Activated CD4-positive, CD25-positive, alpha-beta regulatory T cell treated with anti-CD3 and anti-CD28 coated beads, Interleukin-2, amount 50 U/mL, for 24 hours (primary cell): ENCODE data around the gene BTNL2.
"Not testable (repeated sequence)": the region's sequence is repeated elsewhere in the genome, so short reads cannot be mapped to it uniquely, and the experiment has no call there.

Source experiments
- ATAC-seq, 2 donors: fragments of 150-1000 bp; cut with Tn5 transposase; one replicate each; pipeline ENCODE4 v1.10.0; 2021; ENCODE audit warnings: mild to moderate bottlenecking in 1 of 2, moderate library complexity in 1 of 2

The BTNL2 gene, protein sequence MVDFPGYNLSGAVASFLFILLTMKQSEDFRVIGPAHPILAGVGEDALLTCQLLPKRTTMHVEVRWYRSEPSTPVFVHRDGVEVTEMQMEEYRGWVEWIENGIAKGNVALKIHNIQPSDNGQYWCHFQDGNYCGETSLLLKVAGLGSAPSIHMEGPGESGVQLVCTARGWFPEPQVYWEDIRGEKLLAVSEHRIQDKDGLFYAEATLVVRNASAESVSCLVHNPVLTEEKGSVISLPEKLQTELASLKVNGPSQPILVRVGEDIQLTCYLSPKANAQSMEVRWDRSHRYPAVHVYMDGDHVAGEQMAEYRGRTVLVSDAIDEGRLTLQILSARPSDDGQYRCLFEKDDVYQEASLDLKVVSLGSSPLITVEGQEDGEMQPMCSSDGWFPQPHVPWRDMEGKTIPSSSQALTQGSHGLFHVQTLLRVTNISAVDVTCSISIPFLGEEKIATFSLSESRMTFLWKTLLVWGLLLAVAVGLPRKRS

GRCh38 chr6:32406857-32407256 is at the start of gene BTNL2:
Gene BTNL2 (minus strand): TSS chr6:32407181. CDS start chr6:32407123, 58 bp downstream.
- no peak for ATAC-seq

DNA sequence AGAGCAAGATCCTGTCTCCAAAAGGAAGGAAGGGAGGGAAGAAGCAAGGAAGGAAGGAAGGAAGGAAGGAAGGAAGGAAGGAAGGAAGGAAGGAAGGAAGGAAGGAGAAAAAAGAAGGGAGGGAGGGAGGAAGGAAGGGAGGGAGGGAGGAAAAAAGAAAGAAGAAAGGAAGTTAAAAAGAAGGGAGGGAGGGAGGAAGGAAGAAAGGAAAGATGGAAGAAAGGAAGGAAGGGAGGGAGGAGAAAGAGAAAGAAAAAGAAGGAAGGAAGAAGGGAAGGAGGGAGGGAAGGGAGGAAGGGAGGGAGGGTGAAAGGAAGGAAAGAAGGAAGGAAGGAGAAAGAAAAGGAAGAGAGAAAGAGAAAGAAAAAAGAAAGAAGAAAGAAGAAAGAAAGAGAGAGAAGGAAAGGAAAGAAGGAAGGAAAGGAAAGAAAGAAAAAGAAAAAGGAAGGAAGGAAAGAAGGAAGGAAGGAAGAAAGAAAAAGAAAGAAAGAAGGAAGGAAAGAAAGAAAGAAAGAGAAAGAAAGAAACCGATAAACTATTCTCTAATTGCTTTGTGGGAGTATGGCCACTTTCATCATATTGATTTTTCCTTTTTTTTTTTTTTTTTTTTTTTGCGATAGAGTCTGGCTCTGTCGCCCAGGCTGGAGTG is 42.2 kb upstream of the BTNL2 start:
- no peak for ATAC-seq

- peak in 1 of 2 donors; percentile 38 for ATAC-seq
Observed at GRCh38 chr6:32447932-32448331, 41.0 kb upstream of the BTNL2 start.

GRCh38 chr6:32445321-32445854 is 38.4 kb upstream of the BTNL2 start:
- peak; percentile 38 to 60 for ATAC-seq

GRCh38 chr6:32444433-32444832 is 37.5 kb upstream of the BTNL2 start:
- ATAC-seq, result no peak

DNA sequence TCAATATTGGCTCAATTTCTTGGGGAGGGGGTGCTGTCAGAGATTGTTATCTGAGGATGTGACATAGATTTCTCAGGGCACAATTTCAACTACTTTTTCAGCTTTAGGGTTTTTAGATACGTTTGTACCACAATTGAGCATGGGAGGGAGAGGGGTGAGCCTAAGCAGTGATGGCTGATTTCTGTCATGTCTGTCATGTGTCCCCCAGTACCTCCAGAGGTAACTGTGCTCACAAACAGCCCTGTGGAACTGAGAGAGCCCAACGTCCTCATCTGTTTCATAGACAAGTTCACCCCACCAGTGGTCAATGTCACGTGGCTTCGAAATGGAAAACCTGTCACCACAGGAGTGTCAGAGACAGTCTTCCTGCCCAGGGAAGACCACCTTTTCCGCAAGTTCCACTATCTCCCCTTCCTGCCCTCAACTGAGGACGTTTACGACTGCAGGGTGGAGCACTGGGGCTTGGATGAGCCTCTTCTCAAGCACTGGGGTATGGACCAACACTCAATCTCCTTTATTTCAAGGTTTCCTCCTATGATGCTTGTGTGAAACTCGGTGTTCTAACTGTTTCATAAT is 36.1 kb upstream of the BTNL2 start:
- ATAC-seq, result no peak

GRCh38 chr6:32442243-32442667 is 35.3 kb upstream of the BTNL2 start:
- no peak for ATAC-seq

DNA sequence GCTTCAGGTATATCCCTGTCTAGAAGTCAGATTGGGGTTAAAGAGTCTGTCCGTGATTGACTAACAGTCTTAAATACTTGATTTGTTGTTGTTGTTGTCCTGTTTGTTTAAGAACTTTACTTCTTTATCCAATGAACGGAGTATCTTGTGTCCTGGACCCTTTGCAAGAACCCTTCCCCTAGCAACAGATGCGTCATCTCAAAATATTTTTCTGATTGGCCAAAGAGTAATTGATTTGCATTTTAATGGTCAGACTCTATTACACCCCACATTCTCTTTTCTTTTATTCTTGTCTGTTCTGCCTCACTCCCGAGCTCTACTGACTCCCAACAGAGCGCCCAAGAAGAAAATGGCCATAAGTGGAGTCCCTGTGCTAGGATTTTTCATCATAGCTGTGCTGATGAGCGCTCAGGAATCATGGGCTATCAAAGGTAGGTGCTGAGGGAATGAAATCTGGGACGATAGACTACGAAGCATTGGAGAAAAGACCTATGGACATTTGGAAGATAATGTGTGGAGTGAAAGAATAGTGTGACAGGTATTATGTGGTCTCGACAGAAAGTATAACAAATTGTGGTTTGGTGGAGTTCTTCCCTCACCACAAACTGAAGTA is 32.7 kb upstream of the BTNL2 start, which contains the start of gene HLA-DRA:
TSS of gene HLA-DRA (plus strand) at position 286 of the 613 bp plus-strand sequence. CDS start at position 350, 64 bp downstream.
- ATAC-seq, result peak; percentile 76 to 82

GRCh38 chr6:32439139-32439538 is 32.2 kb upstream of the BTNL2 start:
- ATAC-seq, result no peak

DNA sequence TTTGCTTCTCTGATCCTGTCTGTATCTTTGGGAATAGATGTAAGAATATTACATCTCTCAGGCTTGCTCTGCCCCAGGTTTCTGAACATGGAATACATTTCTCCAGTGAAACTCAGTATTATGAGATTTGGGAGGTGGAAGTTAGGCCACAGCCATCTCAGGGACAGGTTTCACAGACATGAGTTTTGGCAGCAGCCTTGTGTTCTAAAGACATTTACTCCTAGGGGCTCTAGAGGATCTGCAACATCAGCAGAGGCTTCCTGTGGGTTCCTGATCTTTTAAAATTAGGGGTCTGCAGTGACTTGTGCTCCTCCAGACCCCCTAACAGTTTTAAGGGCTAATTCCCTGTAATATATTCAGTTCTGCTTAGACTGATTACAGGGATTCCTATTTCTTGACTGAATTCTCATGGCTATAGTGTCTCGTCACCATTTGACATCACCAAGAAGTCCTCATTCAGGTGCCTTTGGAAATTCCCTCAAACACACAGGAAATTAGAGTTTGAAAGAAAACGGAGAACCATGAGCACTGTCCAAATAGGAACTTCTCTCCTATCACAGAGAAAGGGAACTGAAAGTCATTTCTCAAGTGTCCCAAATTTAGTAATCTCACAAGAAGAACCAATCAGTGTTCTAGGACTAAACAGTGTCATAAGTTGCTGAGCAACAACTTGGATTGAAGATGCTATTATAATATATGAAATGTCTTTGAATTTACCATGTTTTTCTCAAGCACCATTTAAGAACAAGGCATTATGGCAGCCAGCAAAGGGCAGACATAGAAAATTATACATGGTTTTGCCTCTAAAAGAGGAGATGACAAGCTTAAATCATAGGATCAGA is 30.2 kb upstream of the BTNL2 start:
- peak; percentile 48 to 55 for ATAC-seq

DNA sequence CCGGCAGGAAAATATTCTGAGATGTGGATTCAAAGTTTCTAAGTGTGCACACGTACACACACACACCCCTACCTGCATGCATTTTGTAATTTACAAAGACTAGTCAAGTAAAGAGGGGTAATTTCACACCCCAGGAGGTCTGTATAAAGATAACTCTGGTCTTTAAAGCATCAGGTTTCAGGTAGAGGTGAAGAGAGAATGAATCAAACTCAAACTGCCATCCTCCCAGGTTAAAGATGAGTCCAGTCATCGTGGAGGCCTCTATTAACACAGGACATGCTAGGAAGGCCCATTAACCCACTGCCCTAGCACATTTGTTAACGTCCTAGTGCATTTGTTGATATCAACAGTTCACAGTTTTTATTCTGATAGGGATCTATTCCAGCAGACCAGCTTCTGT is 29.2 kb upstream of the BTNL2 start:
- no peak for ATAC-seq

GRCh38 chr6:32433950-32434349 is 27.0 kb upstream of the BTNL2 start:
- ATAC-seq, result not testable (repeated sequence)

- ATAC-seq, result no peak
Observed at GRCh38 chr6:32432050-32432450, 25.1 kb upstream of the BTNL2 start.

DNA sequence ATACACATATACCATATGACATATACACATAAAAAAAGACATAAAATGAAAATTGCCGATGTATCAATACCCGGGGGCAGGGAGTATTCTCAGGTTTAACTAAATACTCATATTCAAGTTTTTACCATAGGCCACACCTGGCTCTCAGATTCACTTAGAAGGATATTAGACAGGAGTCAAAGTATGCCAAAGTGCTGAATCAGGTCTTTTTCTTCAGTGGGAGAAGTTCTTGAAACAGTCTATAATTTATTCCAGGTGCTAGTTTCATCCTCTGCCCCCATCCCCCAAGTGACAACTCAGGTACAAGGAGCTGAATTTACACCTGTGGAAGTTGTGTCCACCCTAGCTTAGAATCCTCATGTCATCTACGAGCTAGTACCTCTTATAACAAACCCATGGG is 24.2 kb upstream of the BTNL2 start:
- ATAC-seq, result no peak

DNA sequence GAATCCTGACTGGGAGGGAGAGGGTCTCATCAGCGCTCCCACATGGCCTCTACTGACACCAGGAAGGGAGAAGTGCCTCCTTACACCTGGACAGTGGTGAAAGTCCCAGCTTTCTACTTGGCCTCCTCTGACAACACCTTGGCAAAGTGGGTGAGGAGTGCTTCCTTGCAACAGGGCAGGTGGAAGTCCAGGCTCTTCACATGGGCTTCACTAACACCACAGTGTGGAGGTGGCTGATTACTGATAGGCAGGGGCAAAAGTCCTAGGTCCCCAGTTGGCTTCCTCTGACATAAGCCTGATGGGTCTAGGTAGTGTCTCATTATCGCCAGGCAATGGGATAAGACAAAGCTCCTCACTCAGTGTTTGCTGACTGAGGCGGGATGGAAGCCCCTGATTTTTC is 23.2 kb upstream of the BTNL2 start:
- no peak for ATAC-seq

GRCh38 chr6:32427934-32428474 is 21.0 kb upstream of the BTNL2 start:
- no peak for ATAC-seq

GRCh38 chr6:32427218-32427617 is 20.2 kb upstream of the BTNL2 start:
- ATAC-seq, result no peak

DNA sequence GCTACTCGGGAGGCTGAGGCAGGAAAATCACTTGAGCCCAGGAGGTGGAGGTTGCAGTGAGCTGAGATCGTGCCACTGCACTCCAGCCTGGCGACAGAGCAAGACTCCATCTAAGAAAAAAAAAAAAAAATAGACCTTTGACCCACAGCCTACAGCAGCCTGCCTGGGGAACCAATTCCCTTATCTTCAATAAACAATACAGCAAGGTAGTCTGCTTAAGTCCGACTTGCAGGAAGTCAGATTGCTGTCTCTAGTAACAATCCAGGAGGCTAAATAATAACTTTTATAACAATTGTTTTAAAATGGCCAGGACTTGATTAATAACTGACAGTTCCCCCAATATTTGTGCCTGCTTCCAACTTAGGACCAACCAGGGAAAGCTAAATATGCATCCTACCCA is 19.4 kb upstream of the BTNL2 start:
- ATAC-seq, result no peak

DNA sequence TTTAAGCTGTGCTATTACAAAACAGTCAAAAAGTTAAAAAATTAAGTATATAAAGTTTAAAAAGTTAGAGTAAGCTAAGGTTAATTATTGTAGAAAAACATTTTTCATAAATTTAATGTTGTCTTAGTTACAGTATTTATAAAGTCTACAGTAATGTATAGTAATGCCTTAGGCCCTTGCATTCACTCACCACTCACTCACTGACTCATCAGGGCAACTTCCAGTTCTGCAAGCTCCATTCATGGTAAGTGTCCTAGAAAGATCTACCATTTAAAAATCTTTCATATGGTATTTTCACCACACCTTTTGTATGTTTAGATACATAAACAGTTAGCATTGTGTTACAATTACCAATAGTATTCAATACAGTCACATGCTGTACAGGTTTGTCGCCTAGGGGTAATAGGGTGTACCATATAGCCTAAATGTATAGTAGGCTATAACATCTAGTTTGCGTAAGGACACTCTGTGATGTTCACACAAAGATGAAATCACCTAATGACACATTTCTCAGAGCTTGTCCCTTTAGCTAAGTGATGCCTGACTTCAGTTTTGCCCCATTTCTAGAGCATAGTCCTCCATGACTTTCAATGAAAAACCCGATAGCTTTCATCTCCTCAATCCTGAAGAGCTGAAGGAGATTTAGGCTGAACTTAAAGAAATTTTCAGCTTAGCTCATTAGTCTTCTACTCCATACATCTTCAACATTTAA is 17.8 kb upstream of the BTNL2 start:
- no peak for ATAC-seq

DNA sequence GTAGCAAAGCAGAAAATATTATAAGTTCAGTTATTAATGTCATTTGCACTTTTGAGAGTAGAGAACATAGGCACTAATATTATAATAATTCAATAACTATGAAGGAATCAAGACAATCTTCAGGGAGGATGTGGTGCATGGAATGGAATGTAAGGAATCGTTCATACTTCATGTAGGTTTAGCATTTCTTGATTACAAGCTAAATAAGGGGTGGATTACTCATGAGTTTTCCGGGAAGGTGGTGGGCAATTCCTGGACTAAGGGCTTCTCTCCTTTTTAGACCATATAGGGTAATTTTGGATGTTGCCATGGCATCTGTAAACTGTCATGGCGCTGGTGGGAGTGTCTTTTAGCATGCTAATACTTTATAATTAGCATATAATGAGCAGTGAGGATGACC is 9.1 kb upstream of the BTNL2 start:
- ATAC-seq, result no peak

GRCh38 chr6:32415521-32416019 is 8.6 kb upstream of the BTNL2 start:
- peak; percentile 45 to 52 for ATAC-seq
